Chondrocyte (in vitro differentiated cells): Measurements from ENCODE around the gene CEP164. TPM values are rescaled to one million over a fixed set of nuclear protein-coding genes. Genes with fewer than 3 reads are reported as not detected.

Experiments
- DNase-seq: peaks from one replicate; pipeline ENCODE4 v3.0.0; 2021; ENCODE audit warnings: mixed read lengths, low spot score
- H3K27ac Mint-ChIP-seq: one replicate; pipeline ENCODE4 v1.8.0; 2021; ENCODE audit warnings: mild to moderate bottlenecking, moderate library complexity, mixed read lengths; ENCODE audit not compliant: unreplicated experiment
- H3K27me3 Mint-ChIP-seq: 2 replicates; pipeline ENCODE4 v1.8.0; 2021; ENCODE audit warnings: low read depth, mixed read lengths
- H3K36me3 Mint-ChIP-seq: 2 replicates; pipeline ENCODE4 v1.8.0; 2021; ENCODE audit warnings: low read depth, mixed read lengths
- H3K4me1 Mint-ChIP-seq: 2 replicates; pipeline ENCODE4 v1.8.0; 2021; ENCODE audit warnings: low read depth, mild to moderate bottlenecking, mixed read lengths
- H3K4me3 Mint-ChIP-seq: one replicate; pipeline ENCODE4 v1.8.0; 2021; ENCODE audit warnings: mild to moderate bottlenecking, moderate library complexity, mixed read lengths; ENCODE audit not compliant: unreplicated experiment
- H3K9me3 Mint-ChIP-seq: 2 replicates; pipeline ENCODE4 v1.8.0; 2021; ENCODE audit warnings: low read depth, mixed read lengths
- CTCF ChIP-seq: fragments of 200-600 bp; sonication (generic); IDR thresholded peaks from 2 replicates; pipeline ENCODE4 v1.5.0; 2021; ENCODE audit warnings: antibody characterized with exemption, mild to moderate bottlenecking, moderate library complexity
- total RNA-seq: library from RNA; stranded (reverse); gene quantifications from 3 replicates; pipeline ENCODE4 v1.2.1, GENCODE V29; 2021

The CEP164 gene
- total RNA-seq, 1 donor from 2014 or later = 29.2 TPM

DNA sequence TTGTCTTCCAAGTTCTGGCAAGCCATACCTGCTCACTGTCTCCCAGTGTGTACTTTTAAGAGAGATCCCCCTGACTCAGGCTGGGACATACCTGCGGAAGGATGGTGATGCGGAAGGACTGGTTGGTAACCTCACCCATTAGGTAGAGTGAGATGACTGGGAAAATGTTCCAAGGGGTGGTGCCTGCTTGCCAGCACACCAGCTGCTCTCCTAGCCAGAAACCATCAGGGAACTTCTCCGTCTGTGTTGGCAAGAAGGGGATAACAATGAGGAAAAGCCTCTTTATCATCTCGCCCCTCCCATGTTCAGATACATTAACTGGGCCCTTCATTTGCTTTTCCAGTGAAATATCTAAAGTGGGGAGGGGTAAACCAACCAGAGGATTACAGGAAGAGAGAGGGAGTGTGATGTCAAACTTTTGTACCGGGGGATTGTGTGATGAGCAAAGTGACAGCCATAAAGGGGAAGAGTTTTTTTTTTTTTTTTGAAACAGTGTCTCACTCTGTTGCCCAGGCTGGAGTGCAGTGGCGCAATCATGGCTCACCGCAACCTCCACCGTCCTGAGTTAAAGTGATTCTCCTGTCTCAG, 36.8 kb upstream of the CEP164 start, which contains the start of gene BACE1-AS:
TSS of gene BACE1-AS (plus strand) at position 538 of the 588 bp plus-strand sequence.
- no peaks in the 10 kb centered on the region for H3K27me3 Mint-ChIP-seq
- no peak within 1 kb of the TSS for H3K27ac Mint-ChIP-seq
- H3K36me3 Mint-ChIP-seq = peaks cover 47% of the 10 kb centered on the region
- no peak within 1 kb of the TSS for H3K4me3 Mint-ChIP-seq
- H3K4me1 Mint-ChIP-seq = no peaks in the 10 kb centered on the region
- no peak for TF ChIP-seq CTCF
- no peaks in the 10 kb centered on the region for H3K9me3 Mint-ChIP-seq
- no peak for DNase-seq

DNA sequence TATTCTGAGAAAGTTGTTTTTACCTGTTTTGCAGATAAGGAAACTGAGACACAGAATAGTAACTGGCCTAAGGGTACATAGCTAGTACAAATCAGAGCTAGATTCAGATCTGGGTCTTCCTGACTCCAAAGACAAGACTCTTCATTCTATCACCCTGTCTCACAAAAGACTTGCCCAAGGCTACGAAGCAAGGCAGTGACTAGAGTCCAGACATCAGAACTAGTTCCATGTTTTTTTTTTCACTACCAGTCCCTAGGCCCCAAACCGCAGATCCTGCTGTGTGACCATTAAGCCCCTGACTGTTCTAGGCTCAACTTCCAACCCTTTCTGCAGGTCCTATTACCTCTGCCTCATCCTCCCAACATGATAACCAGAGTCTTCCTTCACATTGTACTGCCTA, 35.0 kb upstream of the CEP164 start:
- Mint-ChIP-seq H3K27ac (peak overlapping the region; percentile 43), H3K4me1 (no peaks in the 10 kb centered on the region), H3K27me3 (no peaks in the 10 kb centered on the region), H3K9me3 (no peaks in the 10 kb centered on the region), H3K36me3 (peaks cover 46% of the 10 kb centered on the region), H3K4me3 (no peak overlapping the region)
- TF ChIP-seq CTCF = no peak
- no peak for DNase-seq

- H3K36me3 Mint-ChIP-seq = peaks cover 26% of the 10 kb centered on the region
- DNase-seq = no peak
- H3K27ac Mint-ChIP-seq = no peak overlapping the region
- no peak overlapping the region for H3K4me3 Mint-ChIP-seq
- no peak for TF ChIP-seq CTCF
- peaks cover 14% of the 10 kb centered on the region for H3K4me1 Mint-ChIP-seq
- H3K9me3 Mint-ChIP-seq = no peaks in the 10 kb centered on the region
- no peaks in the 10 kb centered on the region for H3K27me3 Mint-ChIP-seq
Observed at GRCh38 chr11:117295438-117296137, 32.1 kb upstream of the CEP164 start.

DNA sequence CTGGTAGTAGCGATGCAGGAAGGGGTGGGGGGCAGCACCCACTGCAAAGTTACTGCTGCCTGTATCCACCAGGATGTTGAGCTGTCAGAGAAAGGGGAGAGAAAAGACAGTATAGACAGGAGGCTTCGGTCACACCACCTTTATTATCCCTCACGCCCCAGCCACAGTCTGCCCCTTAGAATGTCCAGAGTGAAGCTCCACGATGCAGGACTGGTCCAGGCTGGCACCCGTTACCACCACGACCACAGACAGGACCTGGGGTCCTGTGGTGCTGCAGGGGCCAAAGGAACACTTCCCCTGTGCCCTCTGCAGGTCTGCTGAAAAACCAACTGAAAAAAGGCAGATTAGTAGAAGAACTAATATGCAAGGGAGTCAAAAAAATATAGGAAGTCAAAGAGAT, 30.8 kb upstream of the CEP164 start:
- Mint-ChIP-seq H3K27me3 (no peaks in the 10 kb centered on the region), H3K4me3 (no peak overlapping the region), H3K9me3 (no peaks in the 10 kb centered on the region), H3K27ac (no peak overlapping the region), H3K4me1 (peaks cover 19% of the 10 kb centered on the region), H3K36me3 (peaks cover 15% of the 10 kb centered on the region)
- TF ChIP-seq CTCF = no peak
- DNase-seq = no peak

- no peak for DNase-seq
- H3K4me3 Mint-ChIP-seq = no peak overlapping the region
- peaks cover 10% of the 10 kb centered on the region for H3K36me3 Mint-ChIP-seq
- TF ChIP-seq CTCF = no peak
- no peaks in the 10 kb centered on the region for H3K9me3 Mint-ChIP-seq
- H3K27me3 Mint-ChIP-seq = no peaks in the 10 kb centered on the region
- H3K27ac Mint-ChIP-seq = no peak overlapping the region
- peaks cover 19% of the 10 kb centered on the region for H3K4me1 Mint-ChIP-seq
Observed at GRCh38 chr11:117298195-117298594, 29.5 kb upstream of the CEP164 start.
